Measurements from ENCODE around the gene NCOA5.

NCOA5 gene

GRCh38 chr20:46034039-46034438, 55.7 kb downstream of the NCOA5 start:
- DNase-seq, result no peak

GRCh38 chr20:46031701-46032254, 58.0 kb downstream of the NCOA5 start:
- DNase-seq, result no peak

GRCh38 chr20:46031014-46031569, 58.7 kb downstream of the NCOA5 start:
- no peak for DNase-seq

GRCh38 chr20:46030284-46031013, 59.3 kb downstream of the NCOA5 start:
- DNase-seq, result no peak

- no peak for DNase-seq
These were observed 60.9 kb downstream of the NCOA5 start, which contains the start of gene SLC12A5 for GRCh38 chr20:46028772-46029371. TSS of gene SLC12A5 (plus strand) at chr20:46029215. CDS start at chr20:46029345, 130 bp downstream.

GRCh38 chr20:46028110-46028509, 61.7 kb downstream of the NCOA5 start:
- DNase-seq, result no peak

GRCh38 chr20:46027245-46027853, 62.4 kb downstream of the NCOA5 start:
- no peak for DNase-seq

- DNase-seq, result no peak
These were observed 64.4 kb downstream of the NCOA5 start for GRCh38 chr20:46025376-46025783.

- DNase-seq, result no peak
These were observed 65.8 kb downstream of the NCOA5 start for GRCh38 chr20:46023999-46024398.

- no peak for DNase-seq
These were observed 66.6 kb downstream of the NCOA5 start for GRCh38 chr20:46023148-46023484.

GRCh38 chr20:46022411-46023147, 67.2 kb downstream of the NCOA5 start:
- DNase-seq, result no peak

- no peak for DNase-seq
These were observed 68.1 kb downstream of the NCOA5 start for GRCh38 chr20:46021361-46022359.

GRCh38 chr20:46020555-46020954, 69.2 kb downstream of the NCOA5 start:
- DNase-seq, result no peak

- no peak for DNase-seq
These were observed 71.2 kb downstream of the NCOA5 start for GRCh38 chr20:46018611-46019010.

GRCh38 chr20:46018112-46018511, 71.7 kb downstream of the NCOA5 start:
- no peak for DNase-seq

- no peak for DNase-seq
These were observed 72.5 kb downstream of the NCOA5 start for GRCh38 chr20:46017272-46017671.

GRCh38 chr20:46014517-46015396, 75.0 kb downstream of the NCOA5 start:
- no peak for DNase-seq

GRCh38 chr20:46013829-46014516, 75.8 kb downstream of the NCOA5 start:
- DNase-seq, result no peak

- no peak for DNase-seq
These were observed 76.4 kb downstream of the NCOA5 start for GRCh38 chr20:46013322-46013828.

GRCh38 chr20:46012921-46013320, 76.8 kb downstream of the NCOA5 start:
- no peak for DNase-seq

Measured in GF-D8 (cell line).